Erythroblast (primary cell): Measurements from ENCODE around the gene GPC5.

Source experiments
- GATA1 ChIP-seq: IDR thresholded peaks from 2 replicates; pipeline ENCODE4 v1.6.1; 2011; ENCODE audit warnings: low read depth, mild to moderate bottlenecking, control low read depth, low read length, moderate library complexity
- POLR2A ChIP-seq: IDR thresholded peaks from 2 replicates; pipeline ENCODE4 v1.6.1; 2011; ENCODE audit warnings: mild to moderate bottlenecking, low read length

- TF ChIP-seq POLR2A (no peak), GATA1 (no peak)
Measured at GRCh38 chr13:91660076-91660415, 261.6 kb downstream of the GPC5 start.
